Keratinocyte (primary cell): ENCODE data around the gene NKD1. TPM values are rescaled to one million over a fixed set of nuclear protein-coding genes. Genes with fewer than 3 reads are reported as not detected.

Experiments
- DNase-seq: peaks from one replicate; pipeline ENCODE4 v3.0.0-alpha.2; 2011; ENCODE audit warnings: low read depth, missing footprints, low spot score
- FAIRE-seq: peaks from 2 replicates; lab custom pipeline; 2011; peaks lifted over from hg19 to GRCh38; lab: Jason Lieb, UNC
- H2AFZ ChIP-seq: 2 replicates; pipeline ENCODE4 v1.6.0; 2012; ENCODE audit warnings: low read length, control low read depth, inconsistent platforms; ENCODE audit not compliant: control insufficient read depth
- H3K27ac ChIP-seq: 2 replicates; pipeline ENCODE4 v1.5.1; 2011; ENCODE audit warnings: low read length; ENCODE audit not compliant: control insufficient read depth, insufficient read depth
- H3K27me3 ChIP-seq: 3 replicates; pipeline ENCODE4 v1.6.0; 2011; ENCODE audit warnings: low read length; ENCODE audit not compliant: control insufficient read depth, insufficient read depth; ENCODE audit errors: extremely low read depth
- H3K36me3 ChIP-seq, 2 experiments: 2 replicates in 1 of 2; 3 replicates in 1 of 2; pipeline ENCODE4 v1.5.1; 2011; ENCODE audit warnings: low read length in 2 of 2, mild to moderate bottlenecking in 1 of 2; ENCODE audit not compliant: control insufficient read depth in 2 of 2, insufficient read depth in 2 of 2; ENCODE audit errors: extremely low read depth in 1 of 2
- H3K4me1 ChIP-seq: 3 replicates; pipeline ENCODE4 v1.5.1; 2011; ENCODE audit warnings: low read length; ENCODE audit not compliant: control insufficient read depth, insufficient read depth; ENCODE audit errors: extremely low read depth
- H3K4me2 ChIP-seq: 3 replicates; pipeline ENCODE4 v1.6.0; 2011; ENCODE audit warnings: low read depth, low read length; ENCODE audit not compliant: control insufficient read depth, insufficient read depth; ENCODE audit errors: extremely low read depth
- H3K4me3 ChIP-seq, 3 experiments: fragments of 200-600 bp in 1 of 3; sonication (generic) in 1 of 3; 2 replicates in 2 of 3; 3 replicates in 1 of 3; pipeline ENCODE4 v1.5.1; 2011 to 2016; ENCODE audit warnings: low read length in 3 of 3, mild to moderate bottlenecking in 3 of 3, control low read depth in 2 of 3, inconsistent platforms in 1 of 3, low read depth in 1 of 3, mixed read lengths in 1 of 3, mixed run types in 1 of 3, moderate library complexity in 1 of 3; ENCODE audit not compliant: control insufficient read depth in 2 of 3, insufficient read depth in 2 of 3; ENCODE audit errors: extremely low read depth in 1 of 3
- H3K79me2 ChIP-seq: 2 replicates; pipeline ENCODE4 v1.6.0; 2012; ENCODE audit warnings: low read length; ENCODE audit not compliant: control insufficient read depth, insufficient read depth
- H3K9ac ChIP-seq: 3 replicates; pipeline ENCODE4 v1.6.0; 2011; ENCODE audit warnings: low read length; ENCODE audit not compliant: control insufficient read depth, insufficient read depth; ENCODE audit errors: extremely low read depth
- H3K9me1 ChIP-seq: 3 replicates; pipeline ENCODE4 v1.6.0; 2011; ENCODE audit warnings: low read length; ENCODE audit not compliant: control insufficient read depth, insufficient read depth; ENCODE audit errors: extremely low read depth
- H3K9me3 ChIP-seq: 2 replicates; pipeline ENCODE4 v1.5.1; 2012; ENCODE audit warnings: low read depth, low read length; ENCODE audit not compliant: control insufficient read depth
- H4K20me1 ChIP-seq: 3 replicates; pipeline ENCODE4 v1.6.0; 2011; ENCODE audit warnings: low read length; ENCODE audit not compliant: control insufficient read depth, insufficient read depth; ENCODE audit errors: extremely low read depth
- CTCF ChIP-seq, 3 experiments: IDR thresholded peaks in 1 of 3; conservative IDR thresholded peaks in 1 of 3; optimal IDR thresholded peaks in 1 of 3; 2 replicates in 2 of 3; 3 replicates in 1 of 3; pipeline versions ENCODE3 to v1.5.1; 2011; ENCODE audit warnings: low read length in 3 of 3, mild to moderate bottlenecking in 3 of 3, moderate library complexity in 2 of 3, control low read depth in 1 of 3, inconsistent platforms in 1 of 3; ENCODE audit not compliant: insufficient read depth in 2 of 3; ENCODE audit errors: extremely low read depth in 1 of 3
- EZH2 ChIP-seq: IDR thresholded peaks from one replicate; pipeline ENCODE4 v1.6.1; 2012; ENCODE audit warnings: inconsistent platforms, mild to moderate bottlenecking, low read length, moderate library complexity
- dilution Hi-C: fragments of 300-500 bp; cut with MboI; formaldehyde crosslinking; loops from one replicate; pipeline ENCODE4 v1.7.0; 2020; ENCODE audit warnings: low sequenced_read_pairs; ENCODE audit not compliant: extremely low pct_ligation_motif_present
- polyA plus RNA-seq, 5 experiments: library from polyadenylated mRNA; depleted of rRNA in 3 of 5; stranded (reverse) in 3 of 5; stranded (forward) in 1 of 5; unstranded in 1 of 5; fragments of >200 nt; gene quantifications; 1 replicate in 1 of 5; 2 replicates in 3 of 5; 3 replicates in 1 of 5; pipeline versions ENCODE4 v1.2.1 to v1.2.3, GENCODE V29; 2011 to 2012; ENCODE audit warnings: missing spikeins in 2 of 5, low read depth in 1 of 5, low replicate concordance in 1 of 5

Gene NKD1
- polyA plus RNA-seq, 1 donor (not counting 4 experiments of a cell fraction or from before 2014, with no cell fraction given), result 0.62 TPM

DNA sequence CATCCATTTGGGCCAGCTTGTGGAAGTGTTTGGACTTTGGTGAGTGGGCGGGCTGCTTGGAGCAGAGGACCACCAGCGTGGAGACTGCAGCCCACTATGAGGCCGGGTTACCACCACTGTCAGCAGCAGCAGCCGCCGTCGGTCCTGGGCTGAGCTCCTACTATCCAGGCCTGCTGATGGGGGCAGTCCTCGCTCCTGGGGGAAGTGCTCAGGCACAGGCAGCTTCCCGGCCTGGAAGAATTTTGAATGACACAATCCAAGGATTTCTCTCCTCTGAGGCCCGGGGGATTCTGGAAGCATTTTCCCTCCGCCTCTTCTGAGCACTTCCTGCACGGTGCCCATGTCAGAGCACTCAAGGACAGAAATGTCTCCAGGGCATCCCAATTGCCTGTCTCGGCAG, 139.9 kb downstream of the NKD1 start:
- Histone ChIP-seq H3K4me2 (no peak overlapping the region), H3K4me3 (no peak overlapping the region), H3K79me2 (no peaks in the 10 kb centered on the region), H3K36me3 (no peaks in the 10 kb centered on the region), H3K9me1 (no peaks in the 10 kb centered on the region), H2AFZ (no peak overlapping the region), H3K27ac (no peak overlapping the region), H3K9ac (no peak overlapping the region), H3K27me3 (no peaks in the 10 kb centered on the region), H3K4me1 (no peaks in the 10 kb centered on the region), H3K9me3 (no peaks in the 10 kb centered on the region), H4K20me1 (no peaks in the 10 kb centered on the region)
- no peak for DNase-seq
- FAIRE-seq, result no peak
- dilution Hi-C loops, result no loop called here
- TF ChIP-seq CTCF (optimal IDR thresholded peaks at IDR 0.05 in 1 of 3, IDR thresholded peaks at IDR 0.05 in 1 of 3, conservative IDR thresholded peaks at IDR 0.05 in 1 of 3; ENCODE audit: extremely low read depth in 1 of 3, insufficient read depth in 2 of 3, low read length in 3 of 3) (no peak), EZH2 (no peak)

- Histone ChIP-seq H4K20me1 (no peaks in the 10 kb centered on the region), H3K4me1 (no peaks in the 10 kb centered on the region), H3K4me3 (no peak overlapping the region), H3K79me2 (no peaks in the 10 kb centered on the region), H3K9ac (no peak overlapping the region), H3K27me3 (no peaks in the 10 kb centered on the region), H3K9me3 (no peaks in the 10 kb centered on the region), H2AFZ (no peak overlapping the region), H3K9me1 (no peaks in the 10 kb centered on the region), H3K36me3 (no peaks in the 10 kb centered on the region), H3K27ac (no peak overlapping the region), H3K4me2 (no peak overlapping the region)
- dilution Hi-C loops, result no loop called here
- DNase-seq (no peak), FAIRE-seq (peak; percentile 20)
- TF ChIP-seq EZH2 (no peak), CTCF (optimal IDR thresholded peaks at IDR 0.05 in 1 of 3, IDR thresholded peaks at IDR 0.05 in 1 of 3, conservative IDR thresholded peaks at IDR 0.05 in 1 of 3; ENCODE audit: extremely low read depth in 1 of 3, insufficient read depth in 2 of 3, low read length in 3 of 3) (no peak)
Measured at GRCh38 chr16:50688867-50689266, 140.7 kb downstream of the NKD1 start.
